IMR-90 (cell line): ENCODE data around the gene SLC25A34. TPM values are rescaled to one million over a fixed set of nuclear protein-coding genes. Genes with fewer than 3 reads are reported as not detected.

Experiments
- ATAC-seq: fragments of 200-7000 bp; cut with Tn5 transposase; 2 replicates; pipeline ENCODE4 v1.9.1; 2020; ENCODE audit warnings: low read depth, mild to moderate bottlenecking, moderate library complexity
- BruUV-seq: library from RNA; stranded (reverse); fragments of 400-500 nt; replicated peaks from 2 replicates; lab custom pipeline; 2021; lab: Mats Ljungman, UMichigan
- CTCF ChIA-PET: fragments of 300-600 bp; formaldehyde crosslinking; extraction: SDS; loops from one replicate; lab custom pipeline; 2021; ENCODE audit warnings: antibody characterized with exemption; lab: Yijun Ruan, JAX
- POLR2A ChIA-PET: fragments of 300-600 bp; sonication (Branson Sonifier 250); formaldehyde crosslinking; loops from one replicate; lab custom pipeline; 2022; ENCODE audit warnings: antibody characterized with exemption; ENCODE audit not compliant: unreplicated experiment; lab: Charles Lee
- DNase-seq: peaks from one replicate; pipeline ENCODE4 v3.0.0; 2013
- H2AFZ ChIP-seq: replicated peaks from 2 replicates; pipeline ENCODE3; 2013; ENCODE audit warnings: low read length, mild to moderate bottlenecking; ENCODE audit not compliant: poor library complexity
- H2AK5ac ChIP-seq: 2 replicates; pipeline ENCODE4 v1.6.1; 2013; ENCODE audit warnings: low read depth, low read length, inconsistent platforms
- H2AK9ac ChIP-seq: replicated peaks from 2 replicates; pipeline ENCODE3; 2013; ENCODE audit warnings: mild to moderate bottlenecking, low read depth, low read length, moderate library complexity; ENCODE audit not compliant: poor library complexity
- H2BK120ac ChIP-seq: 2 replicates; pipeline ENCODE4 v1.6.1; 2013; ENCODE audit warnings: low read depth, low read length, inconsistent platforms
- H2BK15ac ChIP-seq: 3 replicates; pipeline ENCODE4 v1.6.1; 2013; ENCODE audit warnings: low read depth, low read length, inconsistent platforms
- H2BK20ac ChIP-seq: 2 replicates; pipeline ENCODE4 v1.6.1; 2013; ENCODE audit warnings: low read depth, mild to moderate bottlenecking, inconsistent platforms, low read length, moderate library complexity
- H2BK5ac ChIP-seq: 2 replicates; pipeline ENCODE4 v1.6.1; 2013; ENCODE audit warnings: mild to moderate bottlenecking, low read depth, low read length, inconsistent platforms; ENCODE audit not compliant: poor library complexity, severe bottlenecking
- H3K14ac ChIP-seq: replicated peaks from 2 replicates; pipeline ENCODE4 v1.6.1; 2013; ENCODE audit warnings: low read depth, low read length, inconsistent platforms
- H3K18ac ChIP-seq: 2 replicates; pipeline ENCODE4 v1.6.1; 2013; ENCODE audit warnings: low read depth, low read length, control low read depth
- H3K23ac ChIP-seq: 2 replicates; pipeline ENCODE4 v1.6.1; 2013; ENCODE audit warnings: low read depth, low read length, inconsistent platforms
- H3K27ac ChIP-seq: 2 replicates; pipeline ENCODE4 v1.5.1; 2013; ENCODE audit warnings: mild to moderate bottlenecking, control low read depth, low read length; ENCODE audit not compliant: insufficient read depth
- H3K27me3 ChIP-seq: 2 replicates; pipeline ENCODE4 v1.6.1; 2013; ENCODE audit warnings: low read length; ENCODE audit not compliant: control insufficient read depth, insufficient read depth
- H3K36me3 ChIP-seq: 2 replicates; pipeline ENCODE4 v1.6.1; 2013; ENCODE audit warnings: low read length, mixed read lengths; ENCODE audit not compliant: control insufficient read depth, insufficient read depth
- H3K4ac ChIP-seq: 2 replicates; pipeline ENCODE4 v1.6.1; 2013; ENCODE audit warnings: low read depth, low read length, inconsistent platforms
- H3K4me1 ChIP-seq: 2 replicates; pipeline ENCODE4 v1.6.1; 2013; ENCODE audit warnings: low read length, mixed read lengths; ENCODE audit not compliant: control insufficient read depth, insufficient read depth
- H3K4me2 ChIP-seq: 2 replicates; pipeline ENCODE4 v1.6.1; 2013; ENCODE audit warnings: low read depth, mild to moderate bottlenecking, control low read depth, low read length, moderate library complexity
- H3K4me3 ChIP-seq: 2 replicates; pipeline ENCODE4 v1.5.1; 2013; ENCODE audit warnings: low read depth, mild to moderate bottlenecking, control low read depth, low read length, moderate library complexity; ENCODE audit not compliant: insufficient read depth
- H3K56ac ChIP-seq: 2 replicates; pipeline ENCODE4 v1.6.1; 2013; ENCODE audit warnings: low read length, inconsistent platforms; ENCODE audit not compliant: insufficient read depth; ENCODE audit errors: extremely low read depth
- H3K79me1 ChIP-seq, 2 experiments: 2 replicates each; pipeline ENCODE4 v1.6.1; 2013; ENCODE audit warnings: low read length in 2 of 2, inconsistent platforms in 1 of 2, low read depth in 1 of 2
- H3K9ac ChIP-seq: 2 replicates; pipeline ENCODE4 v1.6.1; 2013; ENCODE audit warnings: low read depth, low read length, control low read depth
- H3K9me1 ChIP-seq: 2 replicates; pipeline ENCODE4 v1.6.1; 2013; ENCODE audit warnings: low read length, inconsistent platforms; ENCODE audit not compliant: insufficient read depth
- H3K9me3 ChIP-seq: 2 replicates; pipeline ENCODE4 v1.6.1; 2013; ENCODE audit warnings: low read length; ENCODE audit not compliant: control insufficient read depth, insufficient read depth
- H4K20me1 ChIP-seq: 2 replicates; pipeline ENCODE4 v1.6.1; 2013; ENCODE audit warnings: low read length, inconsistent platforms; ENCODE audit not compliant: insufficient read depth
- H4K5ac ChIP-seq: 2 replicates; pipeline ENCODE4 v1.6.1; 2013; ENCODE audit warnings: mild to moderate bottlenecking, low read depth, low read length, control low read depth
- H4K8ac ChIP-seq, 2 experiments: 2 replicates each; pipeline ENCODE4 v1.6.1; 2013; ENCODE audit warnings: low read depth in 2 of 2, low read length in 2 of 2, control low read depth in 1 of 2, inconsistent platforms in 1 of 2
- H4K91ac ChIP-seq: 2 replicates; pipeline ENCODE4 v1.6.1; 2013; ENCODE audit warnings: low read depth, low read length, inconsistent platforms; ENCODE audit not compliant: insufficient read depth
- CHD1 ChIP-seq: IDR thresholded peaks from 2 replicates; pipeline ENCODE4 v1.6.1; 2012; ENCODE audit warnings: low read depth, low read length, improper control_type of control experiment
- FOS ChIP-seq: fragments of 150-350 bp; IDR thresholded peaks from 2 replicates; pipeline ENCODE4 v1.6.1; 2016; ENCODE audit warnings: low read depth, low read length
- MAFK ChIP-seq: IDR thresholded peaks from 2 replicates; pipeline ENCODE4 v1.6.1; 2012; ENCODE audit warnings: low read depth, low read length, improper control_type of control experiment
- MAZ ChIP-seq: IDR thresholded peaks from 2 replicates; pipeline ENCODE4 v1.6.1; 2012; ENCODE audit warnings: low read depth, mild to moderate bottlenecking, low read length, improper control_type of control experiment, moderate library complexity, borderline replicate concordance
- NFE2L2 ChIP-seq: fragments of 150-350 bp; IDR thresholded peaks from 2 replicates; pipeline ENCODE4 v1.6.1; 2016; ENCODE audit warnings: low read depth, mild to moderate bottlenecking, low read length
- RAD21 ChIP-seq: IDR thresholded peaks from 2 replicates; pipeline ENCODE4 v1.6.1; 2012; ENCODE audit warnings: low read length, improper control_type of control experiment
- RFX5 ChIP-seq: IDR thresholded peaks from 2 replicates; pipeline ENCODE4 v1.8.0; 2012; ENCODE audit warnings: low read depth, mild to moderate bottlenecking, low read length, moderate library complexity
- WGBS, 2 experiments: methylation state at CpG; one replicate each; pipeline versions ENCODE4 v1.1.5 to v1.1.7; 2013; ENCODE audit warnings: missing lambda C conversion rate in 2 of 2; ENCODE audit not compliant: insufficient read length in 1 of 2; ENCODE audit errors: extremely low coverage in 2 of 2; 5-methylcytosine and 5-hydroxymethylcytosine counted together
- dilution Hi-C: fragments of 300-500 bp; cut with HindIII; formaldehyde crosslinking; loops from one replicate; pipeline ENCODE4 v1.14.3; 2018; ENCODE audit warnings: low sequenced_read_pairs; ENCODE audit not compliant: unreplicated experiment
- in situ Hi-C: fragments of 300-500 bp; cut with MboI; formaldehyde crosslinking; loops from 3 replicates; pipeline ENCODE4 v1.14.3; 2019; ENCODE audit warnings: low sequenced_read_pairs, inconsistent platforms, mixed read lengths
- intact Hi-C: fragments of 100-400 bp; cut with micrococcal nuclease; formaldehyde crosslinking; loops from 2 replicates; pipeline ENCODE4 v1.10.0; 2022
- polyA plus RNA-seq, 3 experiments: library from polyadenylated mRNA; depleted of rRNA; stranded (reverse); fragments of >200 nt; gene quantifications; 2 replicates each; pipeline ENCODE4 v1.2.3, GENCODE V29; 2012; ENCODE audit warnings: low replicate concordance in 1 of 3
- total RNA-seq: library from RNA; depleted of rRNA; stranded (reverse); fragments of >200 nt; gene quantifications from 2 replicates; pipeline ENCODE4 v1.2.3, GENCODE V29; 2012
- TF ChIP-seq, protein P1 (sequence below): fragments of 150-350 bp; IDR thresholded peaks from 2 replicates; pipeline ENCODE4 v1.6.1; 2016; ENCODE audit warnings: low read depth, mild to moderate bottlenecking, low read length, moderate library complexity, borderline replicate concordance

SLC25A34 gene
- total and polyA plus RNA-seq, 2 of the 4 experiments (the other 2 are of a cell fraction): under 0.01 to 0.72 TPM

DNA sequence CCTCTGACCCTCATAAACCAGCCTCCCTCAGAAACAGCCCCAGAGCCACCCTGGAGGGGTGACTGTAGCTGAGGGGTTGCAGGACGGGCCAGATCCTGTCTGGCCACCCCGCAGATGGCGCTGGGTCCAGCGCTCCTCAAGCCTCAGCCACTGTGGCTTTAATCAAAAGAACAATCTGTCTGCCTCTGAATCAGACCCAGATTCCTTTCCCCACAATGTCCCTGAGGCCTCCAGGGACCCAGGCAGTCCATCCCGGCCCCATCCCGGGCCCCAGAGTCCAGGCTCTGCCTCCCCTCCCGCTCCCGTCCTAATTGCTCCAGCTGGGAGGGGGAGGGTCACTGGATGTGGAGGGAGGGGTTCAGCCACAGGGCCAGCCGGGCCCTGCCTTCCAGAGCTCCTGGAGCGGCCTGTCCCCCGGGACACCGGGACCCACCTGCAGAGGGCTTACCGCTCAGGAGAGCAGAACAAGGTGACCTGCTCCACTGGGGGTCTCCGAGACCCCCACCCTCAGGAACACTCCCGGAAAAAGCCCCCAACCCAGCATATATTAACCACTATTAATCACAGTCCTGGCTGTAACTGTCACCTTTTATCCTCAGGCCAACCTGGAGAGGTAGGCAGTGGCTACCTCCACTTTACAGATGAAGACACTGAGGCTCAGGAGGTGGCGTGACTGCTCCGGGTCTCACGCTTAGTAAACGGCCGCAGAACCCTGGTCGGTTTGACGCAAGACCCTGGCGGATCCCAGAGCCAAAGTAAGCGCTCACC is 21.7 kb downstream of the SLC25A34 start (continued):
- TF ChIP-seq, protein P1, sequence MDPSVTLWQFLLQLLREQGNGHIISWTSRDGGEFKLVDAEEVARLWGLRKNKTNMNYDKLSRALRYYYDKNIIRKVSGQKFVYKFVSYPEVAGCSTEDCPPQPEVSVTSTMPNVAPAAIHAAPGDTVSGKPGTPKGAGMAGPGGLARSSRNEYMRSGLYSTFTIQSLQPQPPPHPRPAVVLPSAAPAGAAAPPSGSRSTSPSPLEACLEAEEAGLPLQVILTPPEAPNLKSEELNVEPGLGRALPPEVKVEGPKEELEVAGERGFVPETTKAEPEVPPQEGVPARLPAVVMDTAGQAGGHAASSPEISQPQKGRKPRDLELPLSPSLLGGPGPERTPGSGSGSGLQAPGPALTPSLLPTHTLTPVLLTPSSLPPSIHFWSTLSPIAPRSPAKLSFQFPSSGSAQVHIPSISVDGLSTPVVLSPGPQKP: no peak
- no peak for TF ChIP-seq FOS

DNA sequence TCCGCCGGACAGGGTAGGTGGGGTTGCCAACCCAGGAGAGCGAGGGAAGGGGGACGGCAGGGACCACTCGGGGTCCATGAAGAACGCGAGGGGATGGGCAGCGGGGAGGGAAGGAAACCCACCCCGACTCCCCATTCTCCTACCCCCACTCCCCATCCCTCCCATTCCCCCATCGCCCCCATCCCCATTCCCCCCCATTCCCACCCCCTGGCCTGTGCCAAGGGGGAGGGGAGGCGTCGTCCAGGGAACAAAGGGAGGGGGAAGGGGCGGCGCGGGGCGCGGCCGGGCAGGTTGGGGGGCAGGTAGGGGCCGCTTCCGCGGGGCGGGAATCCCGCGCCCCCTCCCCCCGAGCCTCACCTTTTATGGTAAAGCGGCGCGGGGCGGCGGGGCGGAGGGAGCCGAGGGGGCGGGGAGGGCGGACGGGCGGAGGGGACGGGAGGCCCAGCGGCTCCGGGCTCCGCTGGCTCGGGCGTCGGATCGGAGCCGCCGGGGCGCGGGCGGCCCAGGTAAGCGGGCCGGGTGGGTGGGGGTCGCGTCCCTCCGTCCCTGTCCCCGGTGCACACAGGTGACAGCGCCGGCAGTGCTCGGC is 22.4 kb downstream of the SLC25A34 start, which contains the start of gene FBLIM1:
Gene FBLIM1, plus strand, starts transcription at position 453 of the 589 bp plus-strand sequence. CDS start 6,189 bp downstream, outside the sequence.
- POLR2A ChIA-PET: no interaction called here
- dilution Hi-C loops: no loop called here
- CTCF ChIA-PET: no interaction called here

More for the DNA sequence above, 22.4 kb downstream of the SLC25A34 start, which contains the start of gene FBLIM1:
- H4K20me1 ChIP-seq: peaks cover 23% of the 10 kb centered on the region
- H2BK20ac ChIP-seq: no peak within 1 kb of the TSS
- peak within 1 kb of the TSS; percentile 91 for H3K4me2 ChIP-seq
- H4K5ac ChIP-seq: peak within 1 kb of the TSS; percentile 96
- peaks cover 7% of the 10 kb centered on the region for H3K9me1 ChIP-seq
- no peaks in the 10 kb centered on the region; the same call in 1 of the 2 replicates for H3K36me3 ChIP-seq
- peaks cover 17% of the 10 kb centered on the region for H3K4me1 ChIP-seq
- 0% methylated on average over 13 of the region's 58 CpGs; no CpG with 5 or more reads in 1 of the 2 experiments for WGBS, 2 experiments
- ATAC-seq (peak; percentile 65), DNase-seq (no peak)
- H3K18ac ChIP-seq: peak within 1 kb of the TSS; percentile 48; the same call in 1 of the 2 replicates
- H2AK5ac ChIP-seq: peak within 1 kb of the TSS; percentile 86
- peak within 1 kb of the TSS; percentile 92 for H3K4ac ChIP-seq
- peak within 1 kb of the TSS; percentile 92 for H3K9ac ChIP-seq
- peak within 1 kb of the TSS; percentile 93 for H4K91ac ChIP-seq
- peak within 1 kb of the TSS; percentile 94 for H2AFZ ChIP-seq
- no peaks in the 10 kb centered on the region for H3K27me3 ChIP-seq
- H3K9me3 ChIP-seq: no peaks in the 10 kb centered on the region
- peaks cover 9 to 39% of the 10 kb centered on the region in 2 experiments; a peak in 3 of 4 replicates for H3K79me1 ChIP-seq
- peak within 1 kb of the TSS; percentile 89 for H3K23ac ChIP-seq
- BruUV-seq: no TSS peak
- peak within 1 kb of the TSS; percentile 66; the same call in 1 of the 2 replicates for H3K56ac ChIP-seq
- H3K14ac ChIP-seq: peak within 1 kb of the TSS; percentile 95
- in situ Hi-C loops: no loop called here
- peak within 1 kb of the TSS; percentile 89; the same call in 2 of the 3 replicates for H2BK15ac ChIP-seq
- no peak for TF ChIP-seq RFX5
- no peak for TF ChIP-seq MAZ
- no peak for TF ChIP-seq NFE2L2
- TF ChIP-seq MAFK: no peak
- TF ChIP-seq CHD1: no peak
- TF ChIP-seq RAD21: no peak
- TF ChIP-seq FOS: no peak
- peak within 1 kb of the TSS; percentile 47 for H2BK120ac ChIP-seq
- H2BK5ac ChIP-seq: peak within 1 kb of the TSS; percentile 42
- intact Hi-C loops: no loop called here
- H3K4me3 ChIP-seq: peak within 1 kb of the TSS; percentile 68
- H3K27ac ChIP-seq: peak within 1 kb of the TSS; percentile 91
- H4K8ac ChIP-seq: peak within 1 kb of the TSS; percentile 95 to 96
- peak within 1 kb of the TSS; percentile 98 for H2AK9ac ChIP-seq
